Measurements from ENCODE around the gene ATG4B. TPM values are rescaled to one million over a fixed set of nuclear protein-coding genes. Genes with fewer than 3 reads are reported as not detected.

The ATG4B gene
- total and polyA plus RNA-seq, 2 of the 8 experiments (the other 6 are each of a cell fraction or from before 2014, with no cell fraction given) = 103 to 155 TPM

DNA sequence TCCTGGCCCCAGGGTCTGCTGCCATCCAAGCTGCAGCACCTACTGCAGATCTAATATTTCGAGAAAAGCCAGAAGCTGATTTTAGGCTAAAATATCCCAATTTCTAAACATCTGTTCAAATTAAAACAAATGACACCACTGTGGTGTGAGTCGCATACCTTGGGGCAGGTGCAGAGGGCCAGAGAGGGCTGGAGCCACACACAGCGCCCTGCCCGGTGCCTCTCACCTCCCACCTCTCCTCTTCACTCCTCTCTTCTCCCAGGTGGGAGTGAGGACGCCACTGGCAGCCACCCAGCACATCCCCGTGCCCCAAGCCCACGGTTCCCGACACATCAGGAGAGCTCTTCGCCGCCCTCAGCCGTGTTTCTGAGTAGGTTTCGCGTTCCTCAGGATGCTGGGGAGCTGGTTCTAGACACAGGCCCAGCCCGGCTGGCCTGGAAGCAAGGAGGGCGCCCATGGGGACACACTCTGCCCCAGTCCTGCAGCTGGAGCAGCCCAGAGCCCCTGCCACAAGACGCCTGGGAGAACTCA is 21.9 kb upstream of the ATG4B start:
- H3K4ac ChIP-seq (replicated peaks; ENCODE audit: insufficient read length, low read depth, low read length) = no peak overlapping the region
- H3K4me2 ChIP-seq (ENCODE audit: insufficient read depth in 1 of 2, low read depth in 2 of 2, low read length in 2 of 2) = no peak overlapping the region
- no peak overlapping the region for H4K8ac ChIP-seq (ENCODE audit: extremely low read depth, insufficient read depth, low read length)
- H3K4me3 ChIP-seq (ENCODE audit: extremely low read depth in 1 of 4, insufficient read depth in 2 of 4, low read depth in 3 of 4, low read length in 4 of 4) = no peak overlapping the region
- no peak overlapping the region for H3K18ac ChIP-seq (ENCODE audit: extremely low read depth, low read length)
- H2BK12ac ChIP-seq (ENCODE audit: low read depth, low read length) = no peak overlapping the region
- WGBS, 2 experiments (ENCODE audit: extremely low coverage in 1 of 2, insufficient coverage in 1 of 2, insufficient read length in 1 of 2, insufficient replicate concordance in 2 of 2, low coverage in 1 of 2, low lambda C conversion rate in 2 of 2, missing lambda C conversion rate in 1 of 2) = 90% methylated on average over 15 of the region's 16 CpGs; no CpG with 5 or more reads in 1 of the 2 experiments
- peaks cover 9% of the 10 kb centered on the region; the same call in 1 of the 2 replicates for H3K79me1 ChIP-seq (ENCODE audit: low read depth, low read length)
- H2BK5ac ChIP-seq (ENCODE audit: low read depth, low read length) = no peak overlapping the region
- no peak overlapping the region for H2AK5ac ChIP-seq (ENCODE audit: low read depth, low read length)
- H3K9ac ChIP-seq (replicated peaks in 1 of 4; ENCODE audit: extremely low read depth in 1 of 4, low read depth in 3 of 4, low read length in 3 of 4) = no peak overlapping the region
- FAIRE-seq (no peak), DNase-seq (ENCODE audit: low read depth in 1 of 2, low spot score in 2 of 2) (no peak)
- no peaks in the 10 kb centered on the region for H3K36me3 ChIP-seq (ENCODE audit: control insufficient read depth in 2 of 4, insufficient read depth in 4 of 4, low read length in 3 of 4)
- no peak overlapping the region for H3K14ac ChIP-seq (ENCODE audit: insufficient read length)
- H3K23ac ChIP-seq (ENCODE audit: insufficient read length) = no peak overlapping the region
- no peak overlapping the region for H3K27ac ChIP-seq (ENCODE audit: low read depth, low read length)
- H3K27me3 ChIP-seq (replicated peaks in 1 of 4; ENCODE audit: control insufficient read depth in 3 of 4, extremely low read depth in 1 of 4, insufficient read depth in 3 of 4, low read length in 3 of 4) = no peaks in the 10 kb centered on the region
- no peak overlapping the region for H2AFZ ChIP-seq (ENCODE audit: low read length)
- peaks cover 2 to 33% of the 10 kb centered on the region in 2 experiments; a peak in 3 of 4 replicates for H3K79me2 ChIP-seq (ENCODE audit: control insufficient read depth in 1 of 2, insufficient read depth in 2 of 2, low read length in 2 of 2)
- no peak overlapping the region for H4K5ac ChIP-seq (ENCODE audit: insufficient read length, low read depth, low read length)
- POLR2A ChIA-PET (ENCODE audit: partially characterized antibody) = no interaction called here
- no peak overlapping the region for H3K56ac ChIP-seq (replicated peaks; ENCODE audit: insufficient read length, low read depth, low read length)
- no peaks in the 10 kb centered on the region for H3K9me3 ChIP-seq (ENCODE audit: insufficient read depth in 2 of 2, low read depth in 1 of 2, low read length in 1 of 2)
- no peak overlapping the region for H4K91ac ChIP-seq (replicated peaks; ENCODE audit: insufficient read length, low read length)
- H3K23me2 ChIP-seq (ENCODE audit: low read depth, low read length) = peaks cover 5% of the 10 kb centered on the region; the same call in 1 of the 2 replicates
- no peak overlapping the region for H2BK15ac ChIP-seq (ENCODE audit: low read length)
- H4K20me1 ChIP-seq (replicated peaks in 1 of 2; ENCODE audit: control insufficient read depth in 1 of 2, insufficient read depth in 2 of 2, low read length in 2 of 2) = peaks cover 2 to 14% of the 10 kb centered on the region in 2 experiments
- no peak overlapping the region for H2BK120ac ChIP-seq (replicated peaks; ENCODE audit: low read depth, low read length)
- H3K4me1 ChIP-seq (replicated peaks in 1 of 4; ENCODE audit: control insufficient read depth in 3 of 4, insufficient read depth in 4 of 4, low read length in 3 of 4) = peaks cover 0 to 6% (median 2%) of the 10 kb centered on the region in 4 experiments; a peak in 5 of 7 replicates
- H2BK20ac ChIP-seq (ENCODE audit: low read length) = no peak overlapping the region
- CTCF ChIA-PET (ENCODE audit: partially characterized antibody) = interaction anchor here (0.7 to 1.7 kb wide), 4 partner anchors 17 to 95 kb away, joined by 3 to 5 read pairs (median 4); no protein-coding TSS in a partner anchor
- TF ChIP-seq RNF2 (IDR thresholded peaks at IDR 0.05; ENCODE audit: borderline replicate concordance, low read depth, low read length, missing control alignments, poor library complexity, severe bottlenecking) (no peak), ASH2L (IDR thresholded peaks at IDR 0.05; ENCODE audit: low read length) (no peak), RXRA (IDR thresholded peaks at IDR 0.05; ENCODE audit: insufficient read depth, low read depth, low read length) (no peak), BCL11A (IDR thresholded peaks at IDR 0.05; ENCODE audit: low read depth in 2 of 2, low read length in 2 of 2) (no peak), CBX8 (IDR thresholded peaks at IDR 0.05; ENCODE audit: borderline replicate concordance, low read depth, low read length) (no peak), RAD21 (IDR thresholded peaks at IDR 0.05 in 1 of 2, conservative IDR thresholded peaks at IDR 0.05 in 1 of 2; ENCODE audit: low read depth in 2 of 2, low read length in 2 of 2) (no peak), SP2 (IDR thresholded peaks at IDR 0.05; ENCODE audit: low read length) (no peak), BRCA1 (IDR thresholded peaks at IDR 0.05; ENCODE audit: low read depth, low read length) (no peak), RBBP5 (IDR thresholded peaks at IDR 0.05; ENCODE audit: borderline replicate concordance, low read depth, low read length) (no peak)
- TF ChIP-seq, protein P1, sequence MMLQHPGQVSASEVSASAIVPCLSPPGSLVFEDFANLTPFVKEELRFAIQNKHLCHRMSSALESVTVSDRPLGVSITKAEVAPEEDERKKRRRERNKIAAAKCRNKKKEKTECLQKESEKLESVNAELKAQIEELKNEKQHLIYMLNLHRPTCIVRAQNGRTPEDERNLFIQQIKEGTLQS (IDR thresholded peaks at IDR 0.05; ENCODE audit: insufficient read depth, low read depth, low read length) = no peak
- TF ChIP-seq, protein P2, sequence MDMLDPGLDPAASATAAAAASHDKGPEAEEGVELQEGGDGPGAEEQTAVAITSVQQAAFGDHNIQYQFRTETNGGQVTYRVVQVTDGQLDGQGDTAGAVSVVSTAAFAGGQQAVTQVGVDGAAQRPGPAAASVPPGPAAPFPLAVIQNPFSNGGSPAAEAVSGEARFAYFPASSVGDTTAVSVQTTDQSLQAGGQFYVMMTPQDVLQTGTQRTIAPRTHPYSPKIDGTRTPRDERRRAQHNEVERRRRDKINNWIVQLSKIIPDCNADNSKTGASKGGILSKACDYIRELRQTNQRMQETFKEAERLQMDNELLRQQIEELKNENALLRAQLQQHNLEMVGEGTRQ (IDR thresholded peaks at IDR 0.05; ENCODE audit: low read length) = no peak

All from H1 (cell line).